Activated CD4-positive, alpha-beta memory T cell treated with anti-CD3 and anti-CD28 coated beads, Interleukin-2, amount 10 ng/mL, durations not matched to agents 7 days and 5 days (primary cell): ENCODE data around the gene PIGQ. TPM values are rescaled to one million over a fixed set of nuclear protein-coding genes. Genes with fewer than 3 reads are reported as not detected.
A peak's percentile ranks its signal among the peaks of the same experiment; 100 is the strongest.

Experiments used
- CTCF ChIA-PET: fragments of 350-600 bp; sonication (Branson Sonifier 250); formaldehyde crosslinking; loops from one replicate; lab custom pipeline; 2021; ENCODE audit warnings: antibody characterized with exemption, inconsistent platforms; lab: Charles Lee
- POLR2A ChIA-PET: fragments of 350-600 bp; sonication (Branson Sonifier 250); formaldehyde crosslinking; loops from one replicate; lab custom pipeline; 2021; ENCODE audit warnings: antibody characterized with exemption; lab: Charles Lee
- DNase-seq: peaks from one replicate; pipeline ENCODE4 v3.0.0-alpha.2; 2020
- H3K27ac Mint-ChIP-seq: one replicate; pipeline ENCODE4 v1.8.0; 2021; ENCODE audit warnings: mild to moderate bottlenecking, mixed read lengths
- H3K27me3 Mint-ChIP-seq: one replicate; pipeline ENCODE4 v1.8.0; 2021; ENCODE audit warnings: mixed read lengths
- H3K36me3 Mint-ChIP-seq: one replicate; pipeline ENCODE4 v1.8.0; 2021; ENCODE audit warnings: low read depth, mixed read lengths
- H3K4me1 Mint-ChIP-seq: one replicate; pipeline ENCODE4 v1.8.0; 2021; ENCODE audit warnings: mixed read lengths
- H3K4me3 Mint-ChIP-seq: one replicate; pipeline ENCODE4 v1.8.0; 2021; ENCODE audit warnings: mild to moderate bottlenecking, mixed read lengths
- H3K9me3 Mint-ChIP-seq: one replicate; pipeline ENCODE4 v1.8.0; 2021; ENCODE audit warnings: mixed read lengths
- total RNA-seq, 2 experiments: library from RNA; stranded (reverse); gene quantifications; one replicate each; pipeline ENCODE4 v1.2.3, GENCODE V29; 2021

PIGQ gene
- total RNA-seq, 2 experiments from 2014 or later, result 33.7 to 35.1 TPM

GRCh38 chr16:583815-584591, 14.2 kb downstream of the PIGQ start:
- CTCF ChIA-PET, result no interaction called here
- Mint-ChIP-seq H3K4me1 (peaks cover 15% of the 10 kb centered on the region), H3K27me3 (no peaks in the 10 kb centered on the region), H3K27ac (no peak overlapping the region), H3K4me3 (no peak overlapping the region), H3K36me3 (peaks cover 2% of the 10 kb centered on the region), H3K9me3 (no peaks in the 10 kb centered on the region)
- POLR2A ChIA-PET, result no interaction called here
- DNase-seq, result no peak

GRCh38 chr16:585351-585750, 15.6 kb downstream of the PIGQ start:
- POLR2A ChIA-PET, result interaction anchor here (1.4 kb wide), 1 partner anchor 18 kb away, joined by 3 read pairs; no protein-coding TSS in a partner anchor
- Mint-ChIP-seq H3K4me1 (peaks cover 13% of the 10 kb centered on the region), H3K36me3 (peaks cover 2% of the 10 kb centered on the region), H3K9me3 (no peaks in the 10 kb centered on the region), H3K27me3 (no peaks in the 10 kb centered on the region), H3K4me3 (no peak overlapping the region), H3K27ac (no peak overlapping the region)
- no peak for DNase-seq
- CTCF ChIA-PET, result interaction anchor here (1.0 kb wide), 1 partner anchor 8 kb away, joined by 3 read pairs; no protein-coding TSS in a partner anchor

- CTCF ChIA-PET, result interaction anchor here (1.0 kb wide), 1 partner anchor 9 kb away, joined by 3 read pairs; no protein-coding TSS in a partner anchor
- Mint-ChIP-seq H3K27ac (no peak overlapping the region), H3K4me3 (no peak overlapping the region), H3K4me1 (peaks cover 20% of the 10 kb centered on the region), H3K9me3 (no peaks in the 10 kb centered on the region), H3K27me3 (no peaks in the 10 kb centered on the region), H3K36me3 (peaks cover 2% of the 10 kb centered on the region)
- DNase-seq, result no peak
- POLR2A ChIA-PET, result interaction anchor here (1.4 kb wide), 1 partner anchor 19 kb away, joined by 3 read pairs; no protein-coding TSS in a partner anchor
Measured at GRCh38 chr16:586047-586644, 16.4 kb downstream of the PIGQ start.

- H3K4me1 Mint-ChIP-seq, result peaks cover 23% of the 10 kb centered on the region
- CTCF ChIA-PET, result no interaction called here
- peak overlapping the region; percentile 76 for H3K27ac Mint-ChIP-seq
- no peak for DNase-seq
- peak overlapping the region; percentile 82 for H3K4me3 Mint-ChIP-seq
- peaks cover 2% of the 10 kb centered on the region for H3K36me3 Mint-ChIP-seq
- H3K9me3 Mint-ChIP-seq, result no peaks in the 10 kb centered on the region
- POLR2A ChIA-PET, result interaction anchor here (1.2 to 2.2 kb wide), 4 partner anchors 16 to 109 kb away, joined by 5 to 10 read pairs (median 7); partner anchors contain the start of gene PIGQ
- H3K27me3 Mint-ChIP-seq, result no peaks in the 10 kb centered on the region
Measured at GRCh38 chr16:586645-587590, 17.1 kb downstream of the PIGQ start.

GRCh38 chr16:588639-588888, 18.8 kb downstream of the PIGQ start:
- peaks cover 27% of the 10 kb centered on the region for H3K4me1 Mint-ChIP-seq

GRCh38 chr16:588889-589657, 19.3 kb downstream of the PIGQ start:
- H3K27me3 Mint-ChIP-seq, result no peaks in the 10 kb centered on the region
- H3K36me3 Mint-ChIP-seq, result peaks cover 2% of the 10 kb centered on the region
- H3K9me3 Mint-ChIP-seq, result no peaks in the 10 kb centered on the region
- peak overlapping the region; percentile 82 for H3K4me3 Mint-ChIP-seq
- H3K4me1 Mint-ChIP-seq, result peaks cover 28% of the 10 kb centered on the region
- ChIA-PET CTCF (interaction anchor here (0.7 to 1.3 kb wide), 2 partner anchors 11 to 59 kb away, joined by 3 read pairs; no protein-coding TSS in a partner anchor), POLR2A (interaction anchor here (0.8 to 2.2 kb wide), 11 partner anchors 10 to 164 kb away, joined by 3 to 15 read pairs (median 6); partner anchors contain the start of genes METTL26, PIGQ and RAB11FIP3)
- peak; percentile 98 for DNase-seq
- H3K27ac Mint-ChIP-seq, result peak overlapping the region; percentile 99

More at GRCh38 chr16:588639-588888, 18.8 kb downstream of the PIGQ start:
- DNase-seq, result peak; percentile 69
- Mint-ChIP-seq H3K27ac (peak overlapping the region; percentile 99), H3K9me3 (no peaks in the 10 kb centered on the region), H3K4me3 (peak overlapping the region; percentile 82), H3K27me3 (no peaks in the 10 kb centered on the region), H3K36me3 (peaks cover 2% of the 10 kb centered on the region)
- CTCF ChIA-PET, result interaction anchor here (0.7 to 1.3 kb wide), 2 partner anchors 11 to 60 kb away, joined by 3 read pairs; no protein-coding TSS in a partner anchor
- POLR2A ChIA-PET, result interaction anchor here (0.8 to 2.2 kb wide), 11 partner anchors 9 to 163 kb away, joined by 3 to 15 read pairs (median 6); partner anchors contain the start of genes METTL26, PIGQ and RAB11FIP3

- H3K27ac Mint-ChIP-seq, result peak within 1 kb of the TSS; percentile 97
- ChIA-PET CTCF (no interaction called here), POLR2A (interaction anchor here (0.8 to 1.5 kb wide), 2 partner anchors 46 to 374 kb away, joined by 3 to 4 read pairs; no protein-coding TSS in a partner anchor)
- H3K9me3 Mint-ChIP-seq, result no peaks in the 10 kb centered on the region
- H3K4me3 Mint-ChIP-seq, result peak within 1 kb of the TSS; percentile 82
- H3K27me3 Mint-ChIP-seq, result no peaks in the 10 kb centered on the region
- peaks cover 2% of the 10 kb centered on the region for H3K36me3 Mint-ChIP-seq
- peak; percentile 99 for DNase-seq
- peaks cover 29% of the 10 kb centered on the region for H3K4me1 Mint-ChIP-seq
Measured at GRCh38 chr16:589658-590187, 20.0 kb downstream of the PIGQ start, which contains the start of gene RAB40C. RAB40C (plus strand) TSS chr16:590066; CDS start chr16:590292, 226 bp downstream.

GRCh38 chr16:590188-590814, 20.5 kb downstream of the PIGQ start:
- Mint-ChIP-seq H3K27ac (peak overlapping the region; percentile 47), H3K27me3 (no peaks in the 10 kb centered on the region), H3K4me1 (peaks cover 29% of the 10 kb centered on the region), H3K9me3 (no peaks in the 10 kb centered on the region), H3K36me3 (peaks cover 2% of the 10 kb centered on the region), H3K4me3 (peak overlapping the region; percentile 80)
- CTCF ChIA-PET, result no interaction called here
- POLR2A ChIA-PET, result interaction anchor here (0.7 to 1.5 kb wide), 4 partner anchors 18 to 373 kb away, joined by 3 to 6 read pairs (median 4); partner anchors contain the start of gene METTL26
- DNase-seq, result no peak

- ChIA-PET CTCF (no interaction called here), POLR2A (interaction anchor here (0.7 to 1.5 kb wide), 4 partner anchors 19 to 373 kb away, joined by 3 to 6 read pairs (median 4); partner anchors contain the start of gene METTL26)
- Mint-ChIP-seq H3K27me3 (no peaks in the 10 kb centered on the region), H3K4me1 (peaks cover 29% of the 10 kb centered on the region), H3K9me3 (no peaks in the 10 kb centered on the region), H3K27ac (peak overlapping the region; percentile 47), H3K4me3 (peak overlapping the region; percentile 80), H3K36me3 (peaks cover 2% of the 10 kb centered on the region)
- no peak for DNase-seq
Measured at GRCh38 chr16:590815-591200, 21.0 kb downstream of the PIGQ start.

GRCh38 chr16:591231-591630, 21.5 kb downstream of the PIGQ start:
- Mint-ChIP-seq H3K4me1 (peaks cover 32% of the 10 kb centered on the region), H3K9me3 (no peaks in the 10 kb centered on the region), H3K36me3 (peaks cover 5% of the 10 kb centered on the region), H3K27me3 (no peaks in the 10 kb centered on the region), H3K4me3 (peak overlapping the region; percentile 80), H3K27ac (no peak overlapping the region)
- no peak for DNase-seq
- CTCF ChIA-PET, result no interaction called here
- POLR2A ChIA-PET, result interaction anchor here (1.5 kb wide), 1 partner anchor 44 kb away, joined by 4 read pairs; no protein-coding TSS in a partner anchor
